CD4-positive, alpha-beta T cell treated with Interleukin-1 beta for 1 hour (primary cell): ENCODE data around the gene BRIX1.

Experiments used
- DNase-seq, 2 donors: peaks; one replicate each; pipeline ENCODE4 v3.0.0-alpha.2; 2020 to 2022

BRIX1 gene

GRCh38 chr5:34915139-34915855 lies at the start of gene BRIX1, which contains the start of gene RAD1:
BRIX1 (plus strand) TSS chr5:34915711; CDS start chr5:34915739, 28 bp downstream.
RAD1 (minus strand) TSS chr5:34915504; CDS start chr5:34914892, 612 bp downstream.
- peak; percentile 92 to 94 for DNase-seq

GRCh38 chr5:34866989-34867471 lies 48.5 kb upstream of the BRIX1 start:
- DNase-seq: no peak

- no peak for DNase-seq
These were observed 47.9 kb upstream of the BRIX1 start for GRCh38 chr5:34867660-34868059.

- no peak for DNase-seq
These were observed 46.7 kb upstream of the BRIX1 start for GRCh38 chr5:34868791-34869190.

GRCh38 chr5:34869256-34869655 lies 46.3 kb upstream of the BRIX1 start:
- no peak for DNase-seq

- DNase-seq: no peak
These were observed 45.1 kb upstream of the BRIX1 start for GRCh38 chr5:34870382-34870781.

- DNase-seq: no peak
These were observed 39.2 kb upstream of the BRIX1 start for GRCh38 chr5:34876275-34876674.

- DNase-seq: no peak
These were observed 34.3 kb upstream of the BRIX1 start for GRCh38 chr5:34881246-34881645.

GRCh38 chr5:34886392-34887119 lies 29.0 kb upstream of the BRIX1 start:
- DNase-seq: no peak

- DNase-seq: no peak
These were observed 26.1 kb upstream of the BRIX1 start for GRCh38 chr5:34889394-34889793.

- DNase-seq: no peak
These were observed 23.5 kb upstream of the BRIX1 start for GRCh38 chr5:34891981-34892380.

- no peak for DNase-seq
These were observed 23.1 kb upstream of the BRIX1 start for GRCh38 chr5:34892414-34892813.

GRCh38 chr5:34894716-34895115 lies 20.8 kb upstream of the BRIX1 start:
- no peak for DNase-seq

GRCh38 chr5:34895641-34896419 lies 19.7 kb upstream of the BRIX1 start:
- no peak for DNase-seq

GRCh38 chr5:34897646-34898045 lies 17.9 kb upstream of the BRIX1 start:
- no peak for DNase-seq

GRCh38 chr5:34898258-34898895 lies 17.1 kb upstream of the BRIX1 start:
- DNase-seq: peak; percentile 58 to 59

GRCh38 chr5:34899066-34899465 lies 16.4 kb upstream of the BRIX1 start:
- no peak for DNase-seq

- no peak for DNase-seq
These were observed 14.9 kb upstream of the BRIX1 start for GRCh38 chr5:34900652-34901051.

GRCh38 chr5:34903260-34903659 lies 12.3 kb upstream of the BRIX1 start:
- DNase-seq: no peak

- DNase-seq: no peak
These were observed 9.9 kb upstream of the BRIX1 start for GRCh38 chr5:34905564-34905963.

GRCh38 chr5:34913072-34913471 lies 2.4 kb upstream of the BRIX1 start:
- DNase-seq: no peak

GRCh38 chr5:34914671-34915138 lies 806 bp upstream of the BRIX1 start:
- DNase-seq: peak in 1 of 2 donors; percentile 1

- DNase-seq: no peak
These were observed 313 bp downstream of the BRIX1 start for GRCh38 chr5:34915856-34916192.
